GM15510 (cell line): ENCODE measurements around the gene EDRF1.

Experiments used
- POLR2A ChIP-seq: IDR thresholded peaks from 3 replicates; pipeline ENCODE4 v1.6.1; 2011; ENCODE audit warnings: borderline replicate concordance; ENCODE audit not compliant: insufficient read length; ENCODE audit errors: extremely low read depth

The EDRF1 gene

DNA sequence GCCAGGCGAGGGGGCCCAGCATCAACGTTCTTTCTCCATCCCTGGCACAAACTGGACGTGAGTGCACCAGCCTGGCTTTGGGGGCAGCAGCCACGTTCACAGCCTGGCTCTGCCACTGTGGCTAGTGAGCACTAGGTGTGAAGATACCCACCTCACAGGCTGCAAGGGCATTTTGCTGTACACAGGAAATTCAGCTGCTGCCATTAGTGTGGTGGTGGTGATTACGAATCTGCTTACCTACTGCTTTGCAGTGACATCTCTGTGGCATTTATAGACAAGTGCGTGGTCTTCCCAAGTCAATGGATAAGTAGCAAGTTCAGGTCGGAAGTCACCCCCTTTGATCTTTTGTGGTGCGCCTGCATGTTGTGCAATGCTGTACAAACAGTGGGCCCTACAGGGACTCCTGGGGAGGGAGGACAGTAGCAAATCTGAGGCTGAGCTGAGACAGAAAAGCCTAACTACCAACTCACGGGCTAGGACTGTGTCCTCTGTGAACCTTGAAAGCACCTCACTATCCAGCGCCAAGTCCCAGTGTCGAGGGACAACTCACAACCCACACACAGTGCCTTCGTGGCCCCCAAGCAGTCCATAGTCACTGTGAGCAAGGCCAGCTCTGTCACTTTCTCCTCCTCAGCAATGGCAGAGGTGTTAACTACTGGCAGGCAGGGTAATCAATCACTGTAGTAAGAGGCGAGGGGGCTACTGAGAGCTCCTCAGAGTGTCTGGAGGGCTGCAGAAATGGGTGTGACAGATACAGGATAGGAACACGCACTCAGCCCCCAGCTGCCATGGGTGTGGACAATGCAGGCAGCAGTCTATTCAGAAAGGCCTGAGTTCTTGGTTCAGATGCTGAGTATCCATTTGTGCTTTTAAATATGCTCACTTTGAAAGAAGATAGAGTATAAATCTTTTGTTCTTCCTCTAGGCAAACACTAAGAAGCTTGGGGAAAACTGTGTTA lies 73.1 kb downstream of the EDRF1 start:
- no peak for TF ChIP-seq POLR2A

DNA sequence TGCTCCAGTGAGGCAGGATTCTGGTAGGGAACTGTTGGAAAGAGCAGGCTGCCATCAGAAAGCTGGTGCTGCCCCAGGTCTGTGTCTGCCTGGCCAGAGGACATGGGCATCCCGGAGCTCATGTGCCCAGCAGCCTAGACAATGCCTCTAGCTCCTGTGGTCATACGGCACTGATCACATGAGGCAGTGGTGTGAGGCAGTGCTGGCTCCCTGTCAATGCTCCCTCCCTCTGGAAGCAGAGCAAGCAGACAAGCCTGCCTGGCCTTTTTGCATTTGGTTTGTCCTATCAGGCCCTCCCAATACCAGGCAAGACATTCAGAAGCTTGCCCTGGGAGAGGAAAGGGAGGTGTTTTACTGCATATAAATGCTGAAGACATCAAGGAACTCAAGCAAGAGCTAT lies 75.6 kb downstream of the EDRF1 start:
- no peak for TF ChIP-seq POLR2A

DNA sequence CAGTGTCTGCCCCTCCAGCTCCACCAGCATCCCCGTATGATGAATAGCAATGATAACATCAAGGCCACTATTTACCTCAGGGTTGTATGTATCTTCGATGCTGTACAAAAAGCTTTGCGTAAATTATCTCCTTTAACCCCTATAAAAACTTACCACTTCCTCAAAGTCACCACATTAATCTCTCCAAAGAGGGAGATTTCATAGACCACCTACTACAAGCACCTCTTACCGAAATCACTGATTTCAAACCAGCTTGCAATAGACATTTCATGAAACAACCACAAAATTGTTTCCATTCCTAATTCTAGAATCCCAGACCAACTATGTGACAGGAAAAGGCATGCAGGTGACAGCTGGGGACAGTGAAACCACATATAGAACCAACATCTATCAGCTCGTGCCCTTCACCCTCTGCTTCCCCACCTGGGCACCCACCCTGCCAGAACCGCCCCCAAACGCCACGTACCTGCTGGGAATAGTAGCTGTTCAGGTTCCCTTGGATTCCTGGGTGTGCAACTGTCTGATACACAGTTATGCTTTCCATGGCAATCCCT lies 76.2 kb downstream of the EDRF1 start:
- TF ChIP-seq POLR2A = no peak

DNA sequence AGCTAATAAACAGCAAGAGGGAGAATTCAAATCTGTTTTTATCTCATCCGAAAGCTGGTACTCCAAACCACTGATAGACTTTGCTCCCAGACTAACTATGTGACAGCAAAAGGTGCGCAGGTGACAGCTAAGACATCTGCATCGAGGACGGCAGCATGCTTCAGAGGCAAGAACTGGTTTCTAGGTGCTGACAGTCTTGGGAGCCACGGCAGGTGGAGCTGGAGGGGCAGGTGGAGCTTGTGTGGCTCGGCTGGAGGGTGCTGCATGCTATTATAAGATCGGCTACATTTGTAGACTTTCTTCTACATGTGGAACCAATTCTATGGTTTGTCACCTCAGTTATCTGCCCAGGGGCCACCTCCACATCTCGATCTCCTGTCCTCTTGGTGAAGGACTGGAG lies 77.9 kb downstream of the EDRF1 start:
- no peak for TF ChIP-seq POLR2A

DNA sequence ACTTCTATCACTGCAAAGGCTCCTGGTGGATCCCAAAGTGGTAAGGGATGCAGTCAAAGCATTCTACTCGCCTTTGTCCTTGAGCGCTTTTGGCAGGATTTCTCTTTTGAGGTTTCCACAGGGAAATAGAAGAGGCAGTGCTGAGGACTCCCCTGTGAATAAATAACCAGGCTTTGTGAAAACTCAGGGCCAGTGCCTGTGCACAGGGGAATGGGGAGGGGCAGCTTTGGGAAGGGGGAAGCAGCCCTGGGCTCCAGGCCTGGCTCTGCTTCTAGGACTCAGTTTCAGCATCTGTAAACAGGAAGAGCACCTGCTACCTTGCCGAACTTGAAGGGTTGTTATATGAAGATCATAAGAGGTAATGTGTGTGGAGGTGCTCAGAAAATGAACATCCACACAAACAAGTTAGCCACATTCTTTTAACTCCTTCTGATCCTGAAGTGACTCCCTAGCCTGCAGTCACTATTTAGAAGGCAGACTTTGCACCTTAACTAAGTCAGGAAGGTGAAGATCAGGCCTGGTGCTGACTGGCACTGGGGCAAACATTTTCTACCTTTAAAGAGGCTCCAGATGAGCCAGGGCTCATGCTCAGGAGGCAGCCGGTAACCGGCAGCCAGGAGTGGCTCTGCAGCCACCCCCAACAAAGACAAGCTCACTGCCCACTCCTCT lies 78.6 kb downstream of the EDRF1 start:
- TF ChIP-seq POLR2A = no peak

DNA sequence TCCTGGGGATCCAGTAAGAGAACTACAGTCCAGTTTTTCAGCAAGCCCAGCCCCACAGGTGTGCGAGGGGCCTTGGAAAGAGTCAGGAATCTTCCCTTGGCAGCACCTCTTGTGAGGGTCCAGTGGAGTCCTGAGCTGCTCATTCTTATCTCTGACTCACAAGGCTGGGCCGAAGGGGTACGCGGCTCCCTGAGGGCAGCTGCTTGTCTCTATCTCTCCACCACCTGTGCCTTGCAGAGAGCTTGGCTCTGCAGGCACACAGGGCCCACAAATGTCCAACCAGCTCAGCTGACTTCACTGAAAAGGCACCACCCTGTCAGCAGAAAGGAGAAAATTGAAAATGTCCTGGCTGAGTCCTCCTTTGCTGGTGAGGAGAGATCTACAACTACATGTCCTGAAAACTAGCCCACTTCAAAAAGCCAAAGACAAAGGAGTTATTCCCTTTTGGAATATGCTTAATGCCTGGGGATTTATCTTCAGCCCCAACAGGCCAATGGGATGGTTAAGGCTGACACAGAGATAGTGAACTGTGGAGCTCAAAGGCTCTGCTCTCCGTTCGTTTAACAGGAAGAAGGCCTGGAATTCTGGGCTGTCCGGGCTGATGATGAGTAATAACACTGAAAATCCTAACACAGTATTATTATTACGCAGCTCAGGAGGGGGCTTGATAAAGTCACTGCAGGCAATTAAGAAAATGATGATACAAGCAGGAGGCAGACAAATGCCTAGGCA lies 80.1 kb downstream of the EDRF1 start:
- no peak for TF ChIP-seq POLR2A

DNA sequence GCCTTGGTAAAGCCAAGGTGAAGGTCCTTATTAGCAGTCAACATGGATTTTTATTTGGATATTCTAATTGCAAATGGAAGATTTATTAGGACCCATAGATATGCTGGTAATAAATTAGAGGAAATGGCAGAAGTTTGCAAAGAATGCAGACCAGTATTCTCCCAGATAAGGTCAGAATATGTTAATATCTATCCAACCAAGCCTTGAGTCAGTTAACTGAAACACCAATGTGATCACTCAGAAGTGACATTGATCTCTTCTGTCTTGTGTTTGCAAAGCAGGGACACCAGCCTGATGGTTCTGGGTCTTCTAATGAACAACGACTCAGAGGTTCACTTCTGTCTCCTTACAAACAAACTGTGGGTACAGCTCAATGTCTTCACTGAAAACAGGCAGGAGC lies 82.1 kb downstream of the EDRF1 start:
- TF ChIP-seq POLR2A = no peak

DNA sequence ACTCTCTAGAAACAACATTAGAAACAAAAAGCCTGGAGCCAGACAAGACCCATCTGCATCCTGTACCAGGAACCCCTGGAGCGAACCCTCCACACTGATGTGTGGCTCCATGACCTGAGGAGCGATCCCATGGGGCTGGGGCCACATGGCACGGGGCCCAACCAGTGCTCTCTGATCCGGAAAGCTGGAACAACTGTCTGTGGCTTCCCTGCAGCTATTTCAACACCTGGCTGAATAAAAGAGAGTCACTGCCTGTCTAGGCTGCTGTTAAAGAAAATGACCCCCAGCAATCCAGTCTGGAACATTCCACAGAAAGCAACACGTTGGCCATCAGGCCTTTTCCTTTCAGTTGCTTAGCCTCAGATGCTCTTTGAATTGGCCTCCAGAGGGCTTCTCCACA lies 82.6 kb downstream of the EDRF1 start:
- TF ChIP-seq POLR2A = no peak

DNA sequence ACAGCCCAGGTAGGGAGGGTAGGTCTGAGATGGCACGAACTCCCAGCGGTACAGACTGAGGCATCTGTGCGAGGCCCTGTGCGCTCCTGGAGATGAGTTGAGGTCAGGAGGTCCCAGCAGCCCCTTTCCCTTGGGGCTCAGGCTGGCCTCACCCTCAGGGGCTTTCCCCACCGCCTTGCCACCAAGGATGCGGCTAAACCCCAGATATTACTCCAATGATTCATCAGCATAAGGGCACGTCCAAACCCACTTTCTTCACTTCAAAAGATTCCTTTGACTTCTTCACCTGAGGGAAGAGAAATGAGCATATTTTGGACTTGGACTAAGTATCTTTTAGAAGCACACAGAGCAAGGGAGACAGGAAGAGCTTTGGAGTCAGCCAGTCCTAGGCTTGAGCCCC lies 83.2 kb downstream of the EDRF1 start:
- TF ChIP-seq POLR2A = no peak

DNA sequence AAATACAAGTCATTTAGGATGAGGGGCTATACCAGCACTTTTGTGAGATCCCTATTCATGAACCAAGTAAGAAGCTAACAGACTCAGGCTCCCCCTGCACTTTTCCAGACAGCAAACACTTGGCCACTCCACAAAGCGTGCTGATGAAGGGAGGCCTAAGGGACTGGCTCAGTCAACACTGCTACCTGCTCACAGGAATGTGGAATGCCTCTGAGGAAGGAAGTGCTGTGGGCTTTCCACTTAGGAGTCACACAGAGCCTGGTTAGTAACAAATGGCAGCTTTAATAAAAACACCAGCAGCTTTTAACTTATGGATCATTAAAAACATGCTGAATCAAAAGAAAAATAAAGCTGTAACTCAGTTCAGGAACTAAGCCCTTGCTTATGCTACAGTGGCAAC lies 88.5 kb downstream of the EDRF1 start:
- TF ChIP-seq POLR2A = no peak

DNA sequence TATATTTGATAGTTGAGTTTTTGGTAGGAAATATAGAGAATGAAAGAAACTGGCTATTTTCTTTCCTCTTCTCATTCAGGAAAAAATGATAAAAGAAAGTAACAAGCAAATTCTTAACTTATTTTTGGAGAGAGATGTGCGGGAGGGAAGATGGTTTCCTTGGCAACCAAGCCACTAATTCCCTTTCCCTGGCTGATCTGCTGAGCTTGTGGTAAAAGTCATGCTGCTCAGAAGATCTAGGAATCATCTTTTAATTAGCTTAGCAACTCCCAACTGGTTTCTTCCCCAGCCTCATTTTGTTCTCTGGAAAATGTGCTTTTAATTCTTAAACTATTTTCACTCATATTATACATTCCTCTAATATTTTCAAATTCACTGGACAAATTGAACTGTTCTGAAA lies 91.7 kb downstream of the EDRF1 start:
- TF ChIP-seq POLR2A = no peak

DNA sequence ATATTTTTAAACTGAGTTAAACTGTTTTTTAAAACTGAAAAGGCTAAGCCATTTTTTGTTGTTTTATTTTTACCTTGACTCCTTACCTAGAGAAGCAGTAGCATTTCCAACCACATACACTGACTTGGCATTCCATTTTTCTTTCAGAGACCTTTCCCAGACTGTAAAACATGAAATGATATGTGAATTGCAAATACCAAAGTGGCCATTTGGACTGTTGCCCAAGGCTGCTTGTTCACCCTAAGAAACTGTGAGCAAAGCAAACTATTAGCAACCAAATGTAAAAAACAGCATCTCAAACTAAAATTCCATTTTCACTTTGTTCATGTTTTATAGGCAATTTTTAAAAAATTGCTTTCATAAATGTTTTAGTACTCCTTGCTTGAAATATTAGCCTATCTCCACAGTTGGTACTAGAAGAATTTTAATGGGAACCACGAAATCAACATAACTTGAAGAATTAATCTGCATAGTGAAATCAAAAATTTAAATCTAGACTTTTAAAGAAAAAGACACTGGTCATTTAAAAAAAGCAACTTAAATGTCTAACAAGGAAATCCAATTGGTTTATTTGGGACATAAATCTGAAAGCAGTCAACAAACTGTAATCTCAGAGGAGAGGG lies 92.7 kb downstream of the EDRF1 start:
- TF ChIP-seq POLR2A = no peak
